Amniotic epithelial cell (primary cell): ENCODE data around the gene PIWIL1.

Experiments
- DNase-seq: peaks from one replicate; pipeline ENCODE4 v3.0.0-alpha.2; 2010; ENCODE audit warnings: low read depth

Gene PIWIL1

DNA sequence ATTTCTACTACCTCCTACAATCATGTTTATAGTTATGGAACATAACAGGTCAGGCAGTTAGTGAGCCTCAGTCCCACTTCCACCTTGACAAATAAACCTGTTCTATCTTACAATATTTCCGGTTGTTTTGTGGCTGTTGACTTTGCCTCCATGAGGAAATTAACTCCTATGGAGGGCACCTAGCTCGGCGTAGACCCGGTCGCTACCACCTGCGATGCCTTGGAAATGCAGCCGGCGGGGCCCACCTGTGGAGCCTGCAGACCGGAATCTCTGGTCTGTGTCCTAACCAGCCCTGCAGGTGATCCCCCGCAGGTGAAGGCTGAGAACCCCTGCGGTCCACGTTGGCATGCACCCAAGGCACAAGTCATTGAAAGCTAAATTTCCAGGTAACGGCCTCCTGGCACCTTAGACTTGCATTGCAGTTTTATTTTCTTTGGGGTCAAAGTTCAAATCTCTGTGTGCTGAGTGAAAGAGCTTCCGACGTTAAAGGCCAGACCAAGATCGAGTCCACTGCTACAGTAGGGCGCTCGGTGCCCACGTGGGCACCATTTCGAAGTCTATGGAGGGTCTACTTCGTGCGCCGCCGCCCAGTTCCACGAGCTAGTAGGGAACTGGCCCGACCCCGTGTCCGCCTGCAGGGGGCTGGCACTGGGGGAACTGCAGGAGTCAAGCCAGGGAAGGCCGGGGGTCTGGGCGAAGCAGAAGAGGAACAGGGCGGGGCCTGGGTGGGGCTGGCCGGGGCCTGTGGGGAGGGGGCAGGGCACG, 782 bp upstream of the PIWIL1 start:
- DNase-seq = no peak

DNA sequence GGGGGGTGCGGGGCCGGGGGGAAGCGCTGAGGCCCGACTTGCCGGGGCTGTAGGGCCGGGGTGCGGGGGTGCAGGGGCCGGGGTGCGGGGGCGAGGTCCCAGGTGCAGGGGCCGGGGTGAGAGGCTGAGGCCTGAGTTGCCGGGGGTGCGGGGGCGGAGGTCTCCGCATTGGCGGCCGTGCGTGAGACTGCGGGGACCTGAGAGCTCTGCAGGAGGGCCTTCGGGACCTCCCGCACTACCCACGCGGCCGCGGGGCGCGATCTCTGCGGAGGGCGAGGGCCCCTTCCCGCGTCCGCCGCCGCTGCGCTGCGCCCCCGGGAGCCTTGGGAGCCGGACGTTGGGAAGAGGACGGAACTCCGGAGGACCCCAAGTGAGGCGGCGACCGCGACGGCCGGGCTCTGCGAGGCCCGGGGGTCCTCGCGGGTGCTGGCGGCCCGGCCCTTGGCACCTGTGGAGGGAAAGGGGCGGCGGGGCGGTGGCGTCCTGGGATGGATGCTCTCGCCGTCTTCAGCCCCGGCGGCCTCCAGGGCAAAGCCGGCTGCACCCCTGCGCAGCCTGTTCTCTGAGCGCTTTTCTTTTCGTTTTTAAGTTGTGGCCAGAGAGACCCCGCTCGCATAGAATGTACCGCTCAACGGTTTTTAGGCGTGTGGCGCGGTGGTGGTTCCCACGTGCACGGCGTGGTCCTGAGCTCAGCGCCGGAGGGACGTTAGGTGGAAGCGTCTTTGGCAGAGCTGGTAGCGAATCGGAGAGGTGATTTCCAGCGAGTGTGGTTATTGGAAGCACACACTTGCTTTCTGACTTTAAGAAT, 1.3 kb downstream of the PIWIL1 start:
- no peak for DNase-seq

DNA sequence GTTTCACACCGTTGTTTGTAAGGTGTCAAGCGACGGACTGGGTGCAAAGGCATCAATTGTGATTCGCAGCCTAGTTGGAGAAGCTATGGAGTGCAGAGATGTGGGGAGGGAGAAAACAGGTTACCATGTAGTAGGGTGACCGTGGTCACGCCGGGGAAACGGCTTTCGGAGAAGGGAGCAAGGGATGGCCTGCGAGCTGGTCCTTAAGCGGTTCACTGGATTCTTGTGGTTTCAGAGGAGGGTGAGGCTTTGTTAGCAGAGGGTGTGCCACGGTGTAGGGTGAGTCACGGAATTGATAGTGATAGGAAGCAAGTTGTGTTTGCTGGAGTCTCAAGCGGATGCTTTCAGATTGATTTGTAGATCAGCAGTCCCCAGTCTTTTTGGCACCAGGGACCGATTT, 2.3 kb downstream of the PIWIL1 start:
- no peak for DNase-seq

DNA sequence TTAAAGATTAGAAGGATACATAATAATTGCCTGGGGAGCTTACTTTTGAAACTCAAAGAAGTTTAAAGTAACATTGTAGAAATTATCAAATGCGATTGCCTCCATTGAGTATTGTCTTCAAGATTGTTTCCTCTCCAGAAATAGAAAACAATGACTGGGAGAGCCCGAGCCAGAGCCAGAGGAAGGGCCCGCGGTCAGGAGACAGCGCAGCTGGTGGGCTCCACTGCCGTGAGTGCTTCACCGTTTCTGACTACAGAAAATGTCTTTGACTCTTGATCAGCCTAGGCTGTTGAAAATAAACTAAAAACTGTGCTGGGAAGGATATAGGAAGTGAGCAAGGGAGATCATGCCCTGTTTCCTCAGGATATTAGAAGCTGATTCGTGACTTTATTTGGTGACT, 4.8 kb downstream of the PIWIL1 start:
- no peak for DNase-seq

DNA sequence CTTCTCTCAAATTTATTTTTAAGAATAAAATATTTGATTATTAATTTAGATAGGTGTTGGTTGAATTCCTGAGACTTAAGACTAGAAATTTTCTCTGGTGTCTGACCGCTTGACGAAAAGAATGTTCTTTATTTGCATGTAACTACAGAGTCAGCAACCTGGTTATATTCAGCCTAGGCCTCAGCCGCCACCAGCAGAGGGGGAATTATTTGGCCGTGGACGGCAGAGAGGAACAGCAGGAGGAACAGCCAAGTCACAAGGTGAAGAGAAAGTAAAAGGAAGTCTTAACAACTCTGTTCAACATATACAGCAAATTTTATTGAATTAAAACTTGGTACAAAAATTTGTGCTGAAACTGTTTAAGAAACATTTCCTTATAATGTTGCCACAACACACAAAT, 5.2 kb downstream of the PIWIL1 start:
- no peak for DNase-seq

DNA sequence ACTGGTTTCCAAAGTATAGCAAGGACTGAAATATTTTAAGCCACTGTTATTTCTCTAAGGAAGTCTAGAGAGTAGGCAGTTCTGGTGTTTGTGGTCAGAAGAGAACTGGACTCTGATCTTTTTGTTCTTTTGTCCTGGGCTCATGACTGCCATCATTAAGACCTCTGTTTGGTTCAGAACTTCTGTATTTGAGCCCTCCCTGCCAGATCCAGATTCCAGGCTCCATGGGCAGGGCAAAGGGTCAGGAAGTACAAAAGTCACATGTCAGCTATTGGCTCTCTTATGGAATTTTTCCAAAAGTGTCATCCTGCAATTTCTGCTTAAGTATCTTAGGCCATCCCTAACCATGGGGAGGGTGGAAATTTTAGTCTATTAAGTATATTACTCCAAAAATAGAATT, 6.8 kb downstream of the PIWIL1 start:
- no peak for DNase-seq

DNA sequence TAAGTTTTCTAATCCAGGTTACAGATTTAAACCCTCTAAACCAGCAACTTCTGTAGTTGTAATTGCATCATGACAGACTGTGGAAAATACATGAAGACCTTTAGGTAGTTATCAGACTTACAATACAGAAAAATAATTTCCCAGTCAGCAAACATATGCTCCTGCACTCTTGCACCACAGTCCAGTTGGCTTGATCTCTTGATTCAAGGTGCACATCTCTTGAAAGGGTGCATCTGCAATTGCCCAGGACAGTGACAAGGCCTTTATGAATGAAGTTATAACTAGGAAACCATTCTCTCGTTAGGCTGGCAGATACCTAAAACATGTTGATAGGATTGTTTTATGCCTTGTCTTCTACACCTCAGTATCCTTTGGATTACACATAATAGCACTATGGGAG, 7.6 kb downstream of the PIWIL1 start:
- DNase-seq = no peak

DNA sequence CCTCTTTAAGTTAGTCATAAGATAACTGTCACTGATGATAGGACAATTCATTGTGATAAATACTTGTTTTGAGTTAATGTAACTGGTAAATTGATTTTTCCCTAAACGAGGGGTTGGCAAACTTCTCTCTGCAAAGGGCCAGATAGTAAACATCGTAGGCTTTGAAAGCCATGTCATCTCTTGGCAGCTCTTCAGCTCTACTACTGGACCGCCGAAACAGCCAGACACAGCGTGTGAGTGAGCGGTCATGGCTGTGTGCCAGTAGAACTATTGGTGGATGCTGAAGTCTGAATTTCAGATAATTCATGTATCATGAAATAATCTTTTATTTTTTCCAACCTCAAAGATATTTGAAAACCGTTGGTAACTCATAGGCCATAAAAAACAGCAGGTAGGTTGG, 9.9 kb downstream of the PIWIL1 start:
- no peak for DNase-seq

DNA sequence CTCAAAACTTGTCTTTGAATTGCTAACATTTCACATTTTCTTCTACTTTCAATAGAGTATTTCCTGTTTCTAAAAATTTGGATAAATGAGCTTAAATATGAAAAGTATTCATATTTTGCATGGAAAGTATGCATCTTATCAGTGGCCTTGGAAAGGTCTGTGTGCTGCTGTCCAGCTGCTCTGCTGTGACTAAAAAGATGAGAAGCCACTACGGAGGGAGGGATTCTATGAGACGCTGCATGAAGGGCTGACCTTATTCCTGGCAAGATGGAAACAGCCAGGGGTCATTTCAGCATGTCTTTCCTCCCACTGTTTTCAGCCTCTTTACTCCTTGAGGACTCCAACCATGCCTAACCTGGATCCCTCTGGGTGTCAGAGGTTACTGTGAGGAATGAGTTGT, 13.0 kb downstream of the PIWIL1 start:
- DNase-seq = no peak

DNA sequence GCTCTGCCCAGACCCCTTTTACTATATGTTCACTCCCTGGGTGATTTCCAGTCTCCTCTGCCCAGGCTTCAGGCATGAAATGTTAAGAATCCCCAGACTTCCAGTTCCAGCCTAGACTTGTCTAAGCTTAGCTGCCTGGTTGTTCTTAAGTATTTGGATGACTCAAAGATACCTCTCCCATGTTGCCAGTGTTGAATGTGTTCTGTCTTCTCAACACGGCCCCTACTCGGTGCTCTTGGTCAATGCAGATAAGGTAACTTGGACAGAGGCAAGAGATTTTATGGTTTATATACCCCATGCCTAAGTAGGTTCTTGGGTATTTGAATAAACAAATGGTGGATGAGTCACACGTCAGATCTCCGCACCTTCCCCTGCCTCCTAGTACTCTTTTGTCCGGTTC, 13.6 kb downstream of the PIWIL1 start:
- no peak for DNase-seq

DNA sequence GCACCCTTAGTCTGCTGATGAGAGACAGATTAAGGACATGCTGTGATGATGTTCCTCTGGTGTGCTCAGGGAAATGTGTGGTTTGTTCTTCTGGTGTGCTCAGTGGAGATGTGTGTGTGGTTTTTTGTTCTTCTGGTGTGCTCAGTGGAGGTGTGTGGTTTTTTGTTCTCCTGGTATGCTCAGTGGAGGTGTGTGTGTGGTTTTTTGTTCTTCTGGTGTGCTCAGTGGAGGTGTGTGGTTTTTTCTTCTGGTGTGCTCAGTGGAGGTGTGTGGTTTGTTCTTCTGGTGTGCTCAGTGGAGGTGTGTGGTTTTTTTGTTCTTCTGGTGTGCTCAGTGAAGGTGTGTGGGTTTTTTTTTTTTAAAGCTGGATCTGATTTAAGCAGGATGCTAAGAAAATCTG, 15.4 kb downstream of the PIWIL1 start:
- DNase-seq = no peak

DNA sequence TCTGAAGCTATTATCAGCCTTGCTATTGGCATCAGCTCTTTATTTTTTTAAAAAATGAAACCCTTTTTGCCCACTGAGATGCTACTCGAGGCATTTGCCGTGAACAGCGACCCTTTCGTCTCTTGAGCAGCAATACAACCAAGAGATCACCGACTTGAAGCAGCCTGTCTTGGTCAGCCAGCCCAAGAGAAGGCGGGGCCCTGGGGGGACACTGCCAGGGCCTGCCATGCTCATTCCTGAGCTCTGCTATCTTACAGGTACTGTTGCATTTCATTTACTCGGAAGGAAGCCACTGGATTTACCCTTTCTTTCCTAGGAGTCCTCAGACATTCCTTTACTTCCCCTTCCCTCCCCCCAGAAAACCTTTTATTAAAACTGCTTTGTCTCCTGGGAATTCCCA, 16.7 kb downstream of the PIWIL1 start:
- no peak for DNase-seq

DNA sequence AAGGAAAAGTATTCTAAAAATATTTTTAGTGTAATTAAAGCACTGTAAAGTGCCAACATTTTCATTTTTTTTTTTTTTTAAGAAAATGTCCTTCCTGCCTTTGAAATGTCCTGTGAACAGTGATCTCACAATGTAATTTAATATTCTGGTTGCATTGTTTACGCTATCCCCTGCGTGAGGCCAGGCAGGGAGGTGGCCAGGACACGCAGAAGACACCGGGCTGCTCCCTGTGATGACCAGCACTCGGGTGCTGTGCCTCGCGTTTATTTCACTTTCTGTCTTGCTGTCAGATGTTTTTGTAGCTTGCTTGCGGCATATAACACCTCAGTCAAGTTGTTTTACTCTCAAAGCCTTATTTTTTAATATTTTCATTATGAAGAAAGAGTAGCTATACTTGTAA, 18.5 kb downstream of the PIWIL1 start:
- no peak for DNase-seq

DNA sequence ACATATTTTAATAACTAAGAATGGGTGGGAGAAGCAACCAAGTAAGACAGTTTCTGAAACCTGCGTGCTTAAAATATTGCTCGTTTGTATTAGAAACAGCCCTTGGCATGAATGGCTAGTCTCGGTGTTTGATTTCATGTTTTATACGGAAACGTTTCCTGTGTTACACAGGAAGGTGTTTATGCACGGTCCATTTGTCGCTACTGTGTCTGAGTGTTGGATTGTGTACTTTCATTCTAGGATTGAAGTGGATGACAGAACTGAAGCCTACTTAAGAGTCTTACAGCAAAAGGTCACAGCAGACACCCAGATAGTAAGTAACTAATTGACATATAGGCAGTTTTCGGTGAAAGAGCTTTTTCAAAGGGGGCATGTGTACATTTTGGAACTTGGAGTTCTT, 19.6 kb downstream of the PIWIL1 start:
- no peak for DNase-seq

DNA sequence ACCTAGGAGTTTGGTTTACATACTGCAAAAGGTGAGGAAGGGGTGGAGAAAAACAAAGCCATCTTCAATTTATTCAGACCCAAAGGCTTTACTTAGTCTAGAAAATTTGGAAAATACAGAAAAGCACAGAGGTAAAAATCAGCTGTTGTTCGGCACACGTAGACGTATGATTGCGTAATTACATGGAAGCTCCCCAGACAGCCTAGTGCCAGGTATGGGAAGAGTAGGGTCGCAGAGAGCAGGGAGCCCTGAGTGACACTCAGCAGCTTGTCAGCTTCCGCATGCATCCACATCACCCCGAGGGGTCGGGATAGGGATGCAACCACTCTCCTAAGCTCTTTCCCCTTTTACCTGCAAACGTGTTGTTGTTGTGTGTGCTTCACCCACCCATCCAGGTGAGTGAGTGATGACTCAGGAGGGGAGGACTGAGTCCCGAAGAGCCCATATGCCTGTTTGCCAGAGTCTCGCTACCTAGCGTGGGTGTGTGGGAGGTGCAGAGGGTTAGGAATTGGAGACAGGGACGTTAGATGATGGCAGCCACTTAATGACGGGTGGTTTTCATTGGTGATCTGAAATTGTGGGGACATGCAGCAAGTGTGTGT, 20.1 kb downstream of the PIWIL1 start:
- DNase-seq = no peak

DNA sequence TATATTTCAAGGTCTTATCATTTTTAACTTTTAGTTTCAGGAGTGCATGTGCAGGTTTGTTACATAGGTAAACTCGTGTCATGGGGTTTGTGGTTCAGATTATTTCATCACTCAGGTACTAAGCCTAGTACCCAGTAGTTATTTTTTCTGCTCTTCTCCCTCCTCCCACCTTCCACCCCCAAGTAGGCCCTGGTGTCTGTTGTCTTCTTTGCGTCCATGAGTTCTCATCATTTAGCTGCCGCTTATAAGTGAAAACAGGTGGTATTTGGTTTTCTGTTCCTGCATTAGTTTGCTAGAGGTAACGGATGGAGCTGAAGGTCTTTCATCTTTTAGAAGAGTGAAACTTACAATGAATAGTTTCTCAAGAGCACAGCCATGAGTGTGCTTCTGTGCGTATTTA, 24.4 kb downstream of the PIWIL1 start:
- no peak for DNase-seq

DNA sequence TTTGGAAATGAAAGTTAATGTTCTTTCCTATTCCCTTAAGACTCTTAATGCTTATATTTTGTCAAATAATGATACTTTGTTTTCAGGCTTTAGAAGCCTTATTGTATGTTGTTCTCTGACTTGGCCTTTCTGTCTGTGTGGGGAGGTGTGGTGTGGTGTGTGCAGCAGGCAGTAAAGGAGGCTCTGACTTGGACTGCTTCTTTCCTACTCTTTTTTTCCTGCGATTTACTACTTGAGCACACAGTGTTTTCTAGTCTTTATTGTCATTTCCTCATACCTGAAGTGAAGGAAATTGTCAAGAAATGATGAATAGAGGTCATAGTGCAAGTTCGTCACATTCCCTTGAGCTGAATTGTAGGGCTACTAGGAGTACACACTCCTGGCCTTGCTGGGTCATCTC, 26.9 kb downstream of the PIWIL1 start:
- DNase-seq = no peak

DNA sequence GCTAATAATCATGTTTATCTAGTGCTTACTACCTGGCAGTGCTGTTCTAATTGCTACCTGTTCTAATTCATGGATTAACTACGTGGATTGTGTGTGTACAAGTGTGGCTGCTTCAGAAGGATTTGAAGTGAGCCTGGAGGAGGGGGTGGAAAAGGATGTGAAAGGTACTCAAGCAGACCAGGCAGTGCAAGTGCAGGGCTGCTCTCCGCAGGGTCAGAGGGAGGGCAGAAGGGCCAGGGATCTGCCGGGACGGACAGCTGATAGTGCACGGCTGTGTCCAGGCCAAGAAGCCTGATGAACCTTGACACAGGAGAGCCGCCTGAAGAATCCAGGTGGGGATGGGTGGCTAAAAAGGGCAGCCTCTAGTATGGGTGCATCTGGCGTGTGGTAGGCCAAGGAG, 28.5 kb downstream of the PIWIL1 start:
- no peak for DNase-seq

DNA sequence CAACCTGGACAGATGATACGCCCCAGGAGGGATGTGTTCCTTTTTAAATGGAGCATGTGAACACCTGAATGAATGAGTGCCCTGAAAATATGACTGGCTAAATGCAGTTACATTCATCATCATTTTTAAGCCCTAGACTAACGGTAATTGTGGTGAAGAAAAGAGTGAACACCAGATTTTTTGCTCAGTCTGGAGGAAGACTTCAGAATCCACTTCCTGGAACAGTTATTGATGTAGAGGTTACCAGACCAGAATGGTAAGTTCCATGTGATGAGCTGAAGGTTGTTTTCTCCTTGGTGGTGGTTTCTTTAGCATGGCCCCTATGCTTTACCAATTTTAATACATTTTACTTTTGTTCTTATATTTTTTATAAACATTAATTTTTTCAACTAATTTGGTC, 29.3 kb downstream of the PIWIL1 start:
- DNase-seq = no peak

DNA sequence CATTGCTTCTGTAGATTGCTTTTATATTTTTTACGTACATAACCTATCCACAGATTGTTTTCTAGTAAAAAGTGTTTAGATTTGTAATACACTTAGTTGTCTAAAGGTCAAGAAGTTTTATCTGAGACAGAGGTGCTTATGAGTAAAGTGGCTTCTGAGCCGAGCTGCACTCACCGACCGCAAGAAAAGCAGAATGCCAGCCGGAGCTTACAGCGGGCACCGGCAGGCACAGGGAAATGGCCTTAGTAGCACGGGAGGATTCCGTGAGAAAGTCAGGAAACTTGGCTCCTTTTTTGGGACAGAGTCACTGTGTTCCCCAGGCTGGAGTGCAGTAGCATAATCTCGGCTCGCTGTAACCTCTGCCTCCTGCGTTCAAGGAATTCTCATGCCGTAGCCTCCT, 29.8 kb downstream of the PIWIL1 start:
- DNase-seq = no peak

DNA sequence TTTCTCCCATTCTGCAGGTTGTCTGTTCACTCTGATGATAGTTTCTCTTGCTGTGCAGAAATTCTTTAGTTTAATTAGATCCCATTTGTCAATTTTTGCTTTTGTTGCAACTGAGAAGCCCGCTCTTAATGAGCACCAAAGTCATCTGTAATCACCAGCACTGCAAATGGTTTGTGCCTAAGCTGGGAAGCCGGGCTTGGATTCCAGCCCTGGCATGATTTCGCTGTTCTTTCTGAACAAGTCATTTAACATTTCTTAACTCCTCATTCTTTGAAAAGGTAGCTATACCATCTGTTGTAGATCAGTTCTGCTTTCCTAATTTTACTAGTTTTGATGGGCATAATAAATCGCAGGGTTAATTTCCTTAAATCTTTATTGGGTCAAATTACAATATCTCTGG, 32.1 kb downstream of the PIWIL1 start:
- DNase-seq = no peak

DNA sequence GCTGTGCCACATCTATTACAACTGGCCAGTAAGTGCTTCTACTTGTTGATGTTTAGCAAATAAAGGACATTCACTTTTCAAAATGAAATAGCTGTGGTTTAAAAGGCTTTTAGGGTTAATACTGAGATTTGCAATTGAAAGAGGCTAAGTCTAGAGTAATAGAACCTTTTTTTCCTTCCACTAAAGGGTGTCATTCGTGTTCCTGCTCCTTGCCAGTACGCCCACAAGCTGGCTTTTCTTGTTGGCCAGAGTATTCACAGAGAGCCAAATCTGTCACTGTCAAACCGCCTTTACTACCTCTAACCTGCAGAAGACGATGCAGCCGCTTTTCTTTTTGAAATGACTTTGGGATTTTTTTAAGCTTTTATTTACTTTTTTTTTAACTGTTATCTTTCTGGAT, 33.6 kb downstream of the PIWIL1 start:
- DNase-seq = no peak

DNA sequence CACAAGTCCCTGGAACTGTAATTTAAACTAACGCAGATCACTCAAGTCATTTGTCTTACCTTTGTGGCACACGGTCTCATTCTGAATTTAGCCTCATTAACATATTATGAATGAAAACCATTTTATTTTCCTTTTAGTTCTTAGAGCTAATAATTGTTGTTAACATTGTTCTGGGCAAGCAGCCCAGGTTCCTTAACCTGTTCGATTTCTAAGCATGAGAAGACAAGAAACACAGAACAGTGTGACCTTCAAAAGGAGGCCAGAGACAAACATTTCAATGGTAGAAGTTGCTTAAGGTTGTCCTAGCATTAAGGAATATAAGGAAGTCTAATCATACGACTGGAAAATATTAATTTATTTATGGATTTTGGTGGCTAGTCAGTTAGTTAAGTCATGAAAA, 35.2 kb downstream of the PIWIL1 start:
- no peak for DNase-seq
